KBM-7 (cell line): ENCODE measurements around the gene ABCC2.
"Not testable (repeated sequence)": the region's sequence is repeated elsewhere in the genome, so short reads cannot be mapped to it uniquely, and the experiment has no call there.

ENCODE experiments used
- DNase-seq: peaks from one replicate; pipeline ENCODE4 v3.0.0-alpha.2; 2015
- in situ Hi-C: fragments of 300-500 bp; cut with MboI; formaldehyde crosslinking; loops from 2 replicates; pipeline ENCODE4 v1.14.3; 2020; ENCODE audit warnings: low sequenced_read_pairs, low pct_unique_long_range_greater_than_20kb, mixed read lengths

Gene ABCC2

GRCh38 chr10:99845837-99846382 lies 63.5 kb downstream of the ABCC2 start:
- peak; percentile 87 for DNase-seq
- in situ Hi-C loops = no loop called here

DNA sequence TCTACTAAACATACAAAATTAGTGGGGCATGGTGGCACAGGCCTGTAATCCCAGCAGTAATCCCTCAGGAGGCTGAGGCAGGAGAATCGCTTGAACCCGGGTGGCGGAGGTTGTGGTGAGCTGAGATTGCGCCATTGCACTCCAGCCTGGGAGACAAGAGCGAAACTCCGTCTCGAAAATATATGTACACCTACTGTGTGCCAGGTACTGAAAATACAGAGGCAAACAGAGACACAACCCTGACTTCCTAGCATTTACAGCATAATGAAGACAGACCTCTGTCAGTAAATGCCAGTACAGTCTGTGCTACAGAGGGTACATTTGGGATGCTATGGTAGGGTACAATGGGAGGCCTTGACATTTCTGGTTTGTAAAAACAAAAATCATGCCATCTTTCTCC lies 66.6 kb downstream of the ABCC2 start:
- no peak for DNase-seq
- in situ Hi-C loops = no loop called here

DNA sequence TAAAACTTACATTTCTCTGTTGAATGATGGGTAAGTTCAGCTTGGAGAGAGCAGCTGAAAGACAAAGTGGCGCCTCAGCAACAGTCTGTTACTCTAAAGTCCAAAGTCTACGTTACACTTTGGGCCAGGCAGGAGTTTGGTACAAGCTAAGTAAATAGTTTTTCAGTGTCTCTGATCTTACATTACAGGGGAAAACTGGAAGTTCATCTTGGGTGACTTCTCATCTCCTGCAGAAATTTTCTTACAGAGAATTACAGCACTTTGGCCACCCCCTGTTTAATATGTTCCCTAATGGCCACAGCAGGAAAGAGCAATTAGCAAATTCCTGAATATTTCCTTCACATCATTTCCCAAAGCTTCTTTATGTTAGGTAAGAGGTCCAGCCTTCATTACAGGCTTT lies 67.1 kb downstream of the ABCC2 start:
- in situ Hi-C loops = no loop called here
- DNase-seq = no peak

- no peak for DNase-seq
- in situ Hi-C loops = loop anchor here (25.0 kb wide), 1 partner anchor 187 kb away; no protein-coding TSS in a partner anchor
Observed at GRCh38 chr10:99850021-99850766, 67.8 kb downstream of the ABCC2 start.

DNA sequence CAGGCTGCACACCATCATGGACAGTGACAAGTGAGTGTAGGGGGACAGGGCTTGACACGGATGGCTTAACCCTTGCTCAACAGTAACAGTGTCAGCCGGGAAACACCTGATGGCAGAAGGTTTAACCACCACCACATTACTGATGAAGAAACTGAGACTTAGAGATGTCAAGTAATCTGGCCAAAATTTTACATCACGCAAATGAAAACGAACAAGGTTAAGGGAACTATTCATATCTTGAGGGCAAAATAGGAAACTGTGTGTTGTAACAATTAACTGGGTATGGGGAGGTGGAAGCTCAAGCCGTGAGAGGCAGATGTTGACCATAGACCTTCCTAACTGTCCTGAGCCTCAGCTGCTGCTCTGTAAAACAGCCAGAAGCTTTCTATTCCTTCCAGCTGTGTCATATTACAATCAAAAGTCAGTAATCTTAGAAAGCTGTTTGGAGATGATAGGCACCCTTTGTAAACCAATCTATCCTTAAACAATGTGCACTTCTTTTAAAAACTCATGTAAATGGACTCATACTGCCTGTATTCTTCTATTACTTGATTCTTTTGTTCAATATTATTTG lies 68.4 kb downstream of the ABCC2 start:
- no peak for DNase-seq
- in situ Hi-C loops = loop anchor here (25.0 kb wide), 1 partner anchor 186 kb away; no protein-coding TSS in a partner anchor

DNA sequence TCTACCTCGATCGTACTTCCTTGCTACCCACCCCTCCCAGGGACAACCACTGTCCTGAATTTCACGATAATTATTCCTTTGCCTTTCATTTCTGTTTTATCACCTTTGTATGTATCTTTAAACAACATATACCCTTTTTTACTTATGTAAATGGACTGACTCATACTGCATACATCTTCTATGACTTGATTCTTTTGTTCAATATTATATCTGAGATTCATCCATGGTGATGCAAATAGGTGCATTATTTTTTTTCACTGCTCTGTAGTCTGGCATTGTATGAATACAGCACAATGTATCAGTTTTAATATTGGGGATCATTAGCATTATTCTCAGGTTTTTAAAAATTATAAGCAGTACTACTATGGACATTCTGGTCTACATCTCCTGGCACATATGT lies 69.4 kb downstream of the ABCC2 start:
- in situ Hi-C loops = loop anchor here (25.0 kb wide), 1 partner anchor 185 kb away; no protein-coding TSS in a partner anchor
- no peak for DNase-seq

GRCh38 chr10:99852481-99853213 lies 70.2 kb downstream of the ABCC2 start:
- in situ Hi-C loops = loop anchor here (25.0 kb wide), 1 partner anchor 185 kb away; no protein-coding TSS in a partner anchor

GRCh38 chr10:99853655-99854054 lies 71.2 kb downstream of the ABCC2 start:
- in situ Hi-C loops = loop anchor here (25.0 kb wide), 1 partner anchor 184 kb away; no protein-coding TSS in a partner anchor

More at GRCh38 chr10:99852481-99853213, 70.2 kb downstream of the ABCC2 start:
- DNase-seq = no peak

DNA sequence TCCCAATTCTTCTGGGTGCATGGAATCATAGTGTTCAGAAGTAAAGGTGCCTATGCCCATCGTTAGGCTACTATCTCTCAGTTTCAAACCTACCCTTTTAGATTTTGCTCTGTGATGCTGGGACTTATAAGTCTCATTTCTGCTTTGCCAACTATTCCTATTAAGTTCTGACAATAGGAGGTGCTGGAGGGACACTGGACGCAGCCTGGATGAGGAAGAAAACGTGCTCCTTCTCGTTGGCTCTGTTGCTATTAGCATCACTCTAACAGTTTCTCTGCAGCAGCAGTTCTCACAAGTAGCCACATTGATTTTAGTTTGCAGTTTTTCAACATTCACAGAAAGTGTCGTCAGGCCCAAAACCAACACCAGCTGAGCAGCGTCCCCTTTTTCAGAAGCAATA lies 72.4 kb downstream of the ABCC2 start:
- peak; percentile 58 for DNase-seq
- in situ Hi-C loops = loop anchor here (25.0 kb wide), 1 partner anchor 182 kb away; no protein-coding TSS in a partner anchor

More at GRCh38 chr10:99853655-99854054, 71.2 kb downstream of the ABCC2 start:
- no peak for DNase-seq

GRCh38 chr10:99855479-99856071 lies 73.1 kb downstream of the ABCC2 start:
- in situ Hi-C loops = loop anchor here (25.0 kb wide), 1 partner anchor 182 kb away; no protein-coding TSS in a partner anchor
- DNase-seq = no peak

DNA sequence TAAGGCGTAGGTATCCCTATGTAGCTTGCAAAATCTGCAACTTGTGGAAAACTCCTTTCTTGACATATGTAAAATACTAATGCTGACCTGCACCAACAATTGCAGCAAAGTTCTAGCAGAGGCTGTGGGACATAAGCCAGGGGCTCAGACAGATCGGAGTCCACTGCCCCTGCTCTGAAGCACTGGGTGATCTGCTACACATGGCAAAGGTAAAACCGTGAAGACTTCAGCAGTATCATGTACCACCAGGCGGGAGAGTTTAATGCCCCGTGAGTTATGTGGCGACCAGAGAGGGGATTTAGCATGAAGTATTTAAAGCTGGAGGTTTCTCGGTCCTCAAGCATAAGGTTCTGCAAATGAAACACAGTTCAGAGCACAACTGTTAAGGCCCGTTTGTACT lies 76.4 kb downstream of the ABCC2 start:
- DNase-seq = no peak
- in situ Hi-C loops = loop anchor here (25.0 kb wide), 1 partner anchor 178 kb away; no protein-coding TSS in a partner anchor

- in situ Hi-C loops = loop anchor here (25.0 kb wide), 1 partner anchor 178 kb away; no protein-coding TSS in a partner anchor
- peak; percentile 26 for DNase-seq
Observed at GRCh38 chr10:99859585-99859984, 77.1 kb downstream of the ABCC2 start.

DNA sequence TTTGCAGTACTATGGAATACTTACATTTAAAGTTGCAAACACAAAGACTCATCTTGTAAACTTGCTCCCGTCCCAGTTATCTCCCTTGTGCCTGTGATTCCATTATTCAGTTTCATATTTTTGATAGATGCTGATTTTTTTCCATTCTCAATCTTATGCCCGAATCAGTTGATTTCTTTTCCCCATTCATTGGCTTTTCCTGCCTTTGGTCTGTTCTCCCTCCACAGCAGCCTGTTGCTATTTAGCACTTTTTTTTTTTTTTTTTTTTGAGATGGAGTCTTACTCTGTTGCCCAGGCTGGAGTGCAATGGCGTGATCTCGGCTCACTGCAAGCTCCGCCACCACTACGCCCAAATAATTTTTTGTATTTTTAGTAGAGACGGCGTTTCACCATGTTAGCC lies 78.0 kb downstream of the ABCC2 start:
- no peak for DNase-seq
- in situ Hi-C loops = loop anchor here (25.0 kb wide), 1 partner anchor 177 kb away; no protein-coding TSS in a partner anchor

DNA sequence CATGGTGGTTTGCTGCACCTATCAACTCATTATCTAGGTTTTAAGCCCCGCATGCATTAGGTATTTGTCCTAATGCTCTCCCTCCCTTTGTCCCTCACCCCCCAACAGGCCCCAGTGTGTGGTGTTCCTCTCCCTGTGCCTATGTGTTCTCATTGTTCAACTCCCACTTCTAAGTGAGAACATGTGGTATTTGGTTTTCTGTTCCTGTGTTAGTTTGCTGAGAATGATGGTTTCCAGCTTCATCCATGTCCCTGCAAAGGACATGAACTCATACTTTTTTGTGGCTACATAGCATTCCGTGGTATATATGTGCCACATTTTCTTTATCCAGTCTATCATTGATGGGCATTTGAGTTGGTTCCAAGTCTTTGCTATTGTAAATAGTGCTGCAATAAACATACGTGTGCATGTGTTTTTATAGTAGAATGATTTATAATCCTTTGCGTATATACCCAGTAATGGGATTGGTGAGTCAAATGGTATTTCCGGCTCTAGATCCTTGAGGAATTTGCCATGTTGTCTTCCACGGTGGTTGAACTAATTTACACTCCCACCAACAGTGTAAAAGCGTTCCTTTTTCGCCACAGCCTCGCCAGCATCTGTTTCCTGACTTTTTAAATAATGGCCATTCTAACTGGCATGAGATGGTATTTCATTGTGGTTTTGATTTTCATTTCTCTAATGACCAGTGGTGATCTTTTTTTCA lies 81.2 kb downstream of the ABCC2 start:
- in situ Hi-C loops = loop anchor here (25.0 kb wide), 1 partner anchor 174 kb away; no protein-coding TSS in a partner anchor
- not testable (repeated sequence) for DNase-seq

- in situ Hi-C loops = loop anchor here (25.0 kb wide), 1 partner anchor 170 kb away; no protein-coding TSS in a partner anchor
- DNase-seq = not testable (repeated sequence)
Observed at GRCh38 chr10:99867250-99867649, 84.8 kb downstream of the ABCC2 start.

DNA sequence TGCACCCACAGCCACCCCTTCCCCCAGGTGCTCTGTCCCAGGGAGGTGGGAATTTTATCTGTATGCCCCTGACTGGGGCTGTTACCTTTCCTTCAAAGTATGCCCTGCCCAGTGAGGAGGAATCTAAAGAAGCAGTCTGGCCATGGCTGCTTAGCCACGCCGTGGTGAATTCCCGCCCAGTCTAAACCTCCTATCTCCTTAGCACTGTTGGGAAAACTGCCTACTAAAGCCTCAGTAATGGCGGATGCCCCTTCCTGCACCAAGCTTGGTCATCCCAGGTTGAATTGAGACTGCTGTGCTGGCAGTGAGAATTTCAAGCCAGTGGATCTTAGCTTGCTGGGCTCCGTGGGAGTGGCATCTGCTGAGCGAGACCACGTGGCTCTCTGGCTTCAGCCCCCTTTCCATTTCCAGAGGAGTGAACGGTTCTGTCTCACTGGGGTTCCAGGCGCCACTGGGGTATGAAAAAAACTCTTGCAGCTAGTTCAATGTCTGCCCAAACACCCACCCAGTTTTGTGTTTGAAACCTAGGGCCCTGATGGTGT lies 87.2 kb downstream of the ABCC2 start:
- in situ Hi-C loops = loop anchor here (25.0 kb wide), 1 partner anchor 168 kb away; no protein-coding TSS in a partner anchor
- no peak for DNase-seq

- peak; percentile 60 for DNase-seq
Observed at GRCh38 chr10:99870123-99870730, 87.8 kb downstream of the ABCC2 start.

More at GRCh38 chr10:99870123-99870730, 87.8 kb downstream of the ABCC2 start:
- in situ Hi-C loops = loop anchor here (25.0 kb wide), 1 partner anchor 167 kb away; no protein-coding TSS in a partner anchor
